Testis (tissue), 2 donors: ENCODE measurements around the gene STX11.

Experiments used
- POLR2A ChIP-seq: fragments of 450-650 bp; IDR thresholded peaks from one replicate; pipeline ENCODE4 v1.6.1; 2017; ENCODE audit warnings: antibody characterized with exemption, mild to moderate bottlenecking, moderate library complexity
- TF ChIP-seq, protein P1 (sequence below), 3 experiments: fragments of 450-650 bp in 2 of 3; fragments of 200-600 bp in 1 of 3; sonication (generic) in 1 of 3; IDR thresholded peaks; one replicate each; pipeline ENCODE4 v1.5.1; 2016 to 2019; ENCODE audit warnings: antibody characterized with exemption in 3 of 3, mild to moderate bottlenecking in 2 of 3, moderate library complexity in 1 of 3

GRCh38 chr6:144189351-144189750 lies 39.0 kb downstream of the STX11 start:
- TF ChIP-seq, protein P1, sequence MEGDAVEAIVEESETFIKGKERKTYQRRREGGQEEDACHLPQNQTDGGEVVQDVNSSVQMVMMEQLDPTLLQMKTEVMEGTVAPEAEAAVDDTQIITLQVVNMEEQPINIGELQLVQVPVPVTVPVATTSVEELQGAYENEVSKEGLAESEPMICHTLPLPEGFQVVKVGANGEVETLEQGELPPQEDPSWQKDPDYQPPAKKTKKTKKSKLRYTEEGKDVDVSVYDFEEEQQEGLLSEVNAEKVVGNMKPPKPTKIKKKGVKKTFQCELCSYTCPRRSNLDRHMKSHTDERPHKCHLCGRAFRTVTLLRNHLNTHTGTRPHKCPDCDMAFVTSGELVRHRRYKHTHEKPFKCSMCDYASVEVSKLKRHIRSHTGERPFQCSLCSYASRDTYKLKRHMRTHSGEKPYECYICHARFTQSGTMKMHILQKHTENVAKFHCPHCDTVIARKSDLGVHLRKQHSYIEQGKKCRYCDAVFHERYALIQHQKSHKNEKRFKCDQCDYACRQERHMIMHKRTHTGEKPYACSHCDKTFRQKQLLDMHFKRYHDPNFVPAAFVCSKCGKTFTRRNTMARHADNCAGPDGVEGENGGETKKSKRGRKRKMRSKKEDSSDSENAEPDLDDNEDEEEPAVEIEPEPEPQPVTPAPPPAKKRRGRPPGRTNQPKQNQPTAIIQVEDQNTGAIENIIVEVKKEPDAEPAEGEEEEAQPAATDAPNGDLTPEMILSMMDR (IDR thresholded peaks at IDR 0.05) = no peak
- no peak for TF ChIP-seq POLR2A
